Breast epithelium (tissue), 4 donors: ENCODE data around the gene PLEKHG4. TPM values are rescaled to one million over a fixed set of nuclear protein-coding genes. Genes with fewer than 3 reads are reported as not detected.

Source experiments
- DNase-seq, 2 donors: peaks; one replicate each; pipeline ENCODE4 v3.0.0-alpha.2; 2019; ENCODE audit warnings: low spot score in 2 of 2
- H3K27ac ChIP-seq, 2 donors: fragments of 200-600 bp; sonication (generic) in 1 of 2; one replicate each; pipeline ENCODE4 v1.5.1; 2016 to 2019; ENCODE audit warnings: mild to moderate bottlenecking in 1 of 2
- H3K27me3 ChIP-seq, 2 donors: fragments of 200-600 bp; sonication (generic) in 1 of 2; one replicate each; pipeline versions ENCODE4 v1.5.1 to v1.6.0; 2017 to 2019; ENCODE audit warnings: control low read depth in 1 of 2, mild to moderate bottlenecking in 1 of 2
- H3K36me3 ChIP-seq: fragments of 200-600 bp; one replicate; pipeline ENCODE4 v1.5.1; 2019
- H3K4me1 ChIP-seq, 2 donors: fragments of 200-600 bp; sonication (generic); one replicate each; pipeline ENCODE4 v1.5.1; 2016 to 2019; ENCODE audit warnings: control low read depth in 1 of 2
- H3K4me3 ChIP-seq, 3 donors: fragments of 200-600 bp; sonication (generic); 1 replicate in 2 of 3; 2 replicates in 1 of 3; pipeline ENCODE4 v1.5.1; 2016 to 2019; ENCODE audit warnings: mild to moderate bottlenecking in 3 of 3, moderate library complexity in 2 of 3
- H3K9me3 ChIP-seq, 2 donors: fragments of 200-600 bp; sonication (generic) in 1 of 2; one replicate each; pipeline ENCODE4 v1.5.1; 2016 to 2019; ENCODE audit warnings: control low read depth in 1 of 2
- CTCF ChIP-seq, 3 donors: fragments of 450-650 bp; IDR thresholded peaks; one replicate each; pipeline ENCODE4 v1.5.1; 2016 to 2017; ENCODE audit warnings: antibody characterized with exemption in 3 of 3, mild to moderate bottlenecking in 3 of 3, moderate library complexity in 3 of 3
- POLR2A ChIP-seq: fragments of 450-650 bp; IDR thresholded peaks from one replicate; pipeline ENCODE4 v1.6.1; 2016; ENCODE audit warnings: antibody characterized with exemption, mild to moderate bottlenecking, moderate library complexity
- POLR2AphosphoS5 ChIP-seq, 3 donors: sonication (generic); formaldehyde crosslinking; IDR thresholded peaks; one replicate each; pipeline ENCODE4 v1.6.1; 2017; ENCODE audit warnings: antibody characterized with exemption in 3 of 3
- intact Hi-C: fragments of 100-400 bp; cut with DNase I; formaldehyde crosslinking; loops from one replicate; pipeline ENCODE4 v1.15.1; 2023; ENCODE audit warnings: low total_unique reads
- total RNA-seq, 3 donors: library from RNA; depleted of rRNA; stranded (reverse); fragments of >200 nt; gene quantifications; one replicate each; pipeline ENCODE4 v1.1.0, GENCODE V29; 2016

Gene PLEKHG4
- total RNA-seq, 3 donors from 2014 or later, result 15.0 to 26.2 (median 19.8) TPM

DNA sequence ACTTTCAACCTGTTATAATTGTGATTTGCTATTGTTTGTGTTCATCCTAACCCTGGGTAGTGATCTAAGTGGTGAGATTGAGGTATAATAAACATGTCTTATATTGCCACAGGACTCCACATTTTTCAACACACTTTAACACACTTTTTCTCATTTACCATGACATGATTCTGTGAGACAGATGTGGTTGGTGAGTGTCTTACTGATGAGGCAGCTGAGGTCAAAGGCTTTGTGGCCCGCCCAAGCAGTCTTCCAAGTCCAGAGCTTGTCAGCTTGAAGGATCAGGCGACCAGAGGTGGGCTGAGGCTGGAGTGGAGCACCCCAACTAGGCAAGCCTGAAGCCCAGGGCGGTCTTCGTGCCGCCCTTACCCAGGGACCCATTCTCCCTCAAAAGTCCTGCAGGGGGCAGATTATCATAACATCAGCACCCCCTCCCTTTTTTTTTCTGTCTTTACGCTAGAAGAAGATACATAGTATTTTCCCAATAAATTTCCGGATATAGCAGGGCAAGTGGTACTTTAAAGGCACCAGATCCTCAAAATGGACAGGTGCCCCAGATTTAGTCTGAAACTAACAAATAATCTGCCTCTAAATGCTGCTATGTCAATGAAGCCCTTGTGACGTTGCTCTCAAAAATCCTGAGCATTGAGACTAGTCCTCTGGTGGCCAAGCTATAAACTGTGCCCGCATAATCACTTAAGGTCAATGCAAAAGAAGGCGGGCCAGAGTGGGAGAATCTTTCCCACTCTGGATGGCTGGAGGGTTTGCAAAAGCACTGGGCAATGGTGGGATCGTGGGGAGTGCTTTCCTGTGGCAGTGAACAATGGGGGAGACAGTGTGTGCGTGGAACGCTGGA, 26.1 kb downstream of the PLEKHG4 start:
- Histone ChIP-seq H3K27me3 (no peaks in the 10 kb centered on the region), H3K4me1 (no peaks in the 10 kb centered on the region), H3K27ac (no peak overlapping the region), H3K4me3 (no peak overlapping the region), H3K36me3 (no peaks in the 10 kb centered on the region), H3K9me3 (no peaks in the 10 kb centered on the region)
- intact Hi-C loops, result no loop called here
- DNase-seq, result no peak
- TF ChIP-seq POLR2A (no peak), POLR2AphosphoS5 (IDR thresholded peaks at IDR 0.05) (no peak), CTCF (IDR thresholded peaks at IDR 0.05) (no peak)

DNA sequence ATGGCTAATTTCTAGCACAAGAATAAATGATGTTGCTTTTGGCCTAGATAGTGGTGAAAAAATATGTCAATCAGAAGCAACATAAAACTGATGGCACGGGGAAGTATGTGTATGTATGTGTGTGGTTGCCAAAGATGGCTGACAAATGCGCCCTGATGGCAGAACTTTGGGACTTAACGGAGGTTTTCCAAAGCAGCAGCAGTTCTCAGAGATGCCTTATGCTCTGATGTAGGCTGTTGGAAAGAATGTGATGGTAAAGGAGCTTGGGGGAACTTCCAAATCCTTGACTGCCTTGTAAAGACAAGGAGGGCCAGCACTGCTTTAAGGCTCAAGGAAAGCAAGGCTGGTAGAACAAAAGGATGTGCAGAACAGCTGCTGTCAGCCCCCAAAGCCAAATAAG, 31.2 kb downstream of the PLEKHG4 start:
- H3K4me1 ChIP-seq, result no peaks in the 10 kb centered on the region
- H3K4me3 ChIP-seq, result no peak overlapping the region
- H3K27me3 ChIP-seq, result no peaks in the 10 kb centered on the region
- no peaks in the 10 kb centered on the region for H3K9me3 ChIP-seq
- intact Hi-C loops, result no loop called here
- no peaks in the 10 kb centered on the region for H3K36me3 ChIP-seq
- DNase-seq, result no peak
- TF ChIP-seq POLR2A (no peak), CTCF (IDR thresholded peaks at IDR 0.05) (no peak), POLR2AphosphoS5 (IDR thresholded peaks at IDR 0.05) (no peak)
- no peak overlapping the region for H3K27ac ChIP-seq

DNA sequence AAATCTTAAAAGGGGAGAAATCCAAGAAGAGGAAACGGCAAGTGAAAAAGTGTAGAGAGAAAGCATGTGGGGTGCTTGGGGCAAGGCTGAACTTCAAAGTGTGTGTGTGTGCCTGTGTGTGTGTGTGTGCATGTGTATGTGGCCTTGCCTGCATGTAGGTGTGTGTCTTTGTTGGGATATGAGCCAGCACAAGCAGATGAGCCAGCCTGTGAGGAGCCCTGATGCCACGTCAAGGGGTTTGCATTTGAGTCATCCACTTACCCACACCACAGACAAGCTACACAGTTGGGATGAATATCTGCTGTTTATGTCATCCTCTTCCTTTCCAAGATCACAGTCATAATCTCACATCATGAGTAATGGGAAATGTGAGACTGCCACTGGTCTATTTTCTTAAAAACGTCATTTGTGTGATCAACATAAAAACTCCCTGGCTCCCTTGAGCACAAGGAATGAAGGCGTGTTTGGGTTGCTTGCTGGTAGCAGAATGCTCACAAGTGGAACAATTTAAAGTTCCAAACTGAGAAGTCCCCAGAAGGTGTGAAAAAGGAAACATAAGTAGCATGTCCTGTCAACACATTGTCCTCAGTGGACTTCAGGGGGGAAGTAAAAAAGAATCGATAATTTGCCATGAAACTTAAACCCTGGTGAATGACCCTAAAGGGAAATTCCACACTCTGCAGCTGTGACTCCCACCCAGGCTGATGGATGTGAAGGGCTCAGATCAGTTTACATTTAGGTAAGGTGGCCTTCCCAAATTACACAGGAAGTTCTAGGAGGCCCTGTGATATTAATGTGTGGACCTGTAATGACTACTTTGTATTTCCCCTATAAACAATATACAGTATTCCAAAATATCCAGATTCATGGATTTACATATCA, 32.5 kb downstream of the PLEKHG4 start:
- no peak overlapping the region for H3K27ac ChIP-seq

DNA sequence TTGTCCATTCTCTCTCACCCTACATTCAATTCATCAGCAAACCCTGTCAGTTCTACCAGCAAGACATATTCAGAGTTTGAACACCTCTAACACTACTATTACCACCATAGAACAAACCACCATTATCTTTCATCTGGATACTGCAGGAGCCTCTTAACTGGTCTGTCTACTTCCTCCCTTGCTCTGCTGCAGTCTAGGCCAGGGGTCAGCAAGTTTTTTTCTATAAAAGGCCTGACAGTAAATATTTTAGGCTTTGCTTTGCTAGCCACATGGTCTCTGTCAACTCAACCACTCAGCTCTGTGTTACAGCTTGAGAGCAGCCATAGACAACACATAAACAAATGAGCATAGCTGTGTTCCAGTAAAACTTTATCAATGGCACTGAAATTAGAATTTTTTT, 33.4 kb downstream of the PLEKHG4 start:
- H3K27me3 ChIP-seq, result no peaks in the 10 kb centered on the region
- TF ChIP-seq CTCF (IDR thresholded peaks at IDR 0.05) (no peak), POLR2AphosphoS5 (IDR thresholded peaks at IDR 0.05) (no peak), POLR2A (no peak)
- no peaks in the 10 kb centered on the region for H3K4me1 ChIP-seq
- H3K36me3 ChIP-seq, result no peaks in the 10 kb centered on the region
- H3K27ac ChIP-seq, result no peak overlapping the region
- intact Hi-C loops, result no loop called here
- no peak overlapping the region for H3K4me3 ChIP-seq
- no peak for DNase-seq
- H3K9me3 ChIP-seq, result no peaks in the 10 kb centered on the region

More for the DNA sequence above, 32.5 kb downstream of the PLEKHG4 start:
- intact Hi-C loops, result no loop called here
- Histone ChIP-seq H3K4me1 (no peaks in the 10 kb centered on the region), H3K4me3 (no peak overlapping the region), H3K9me3 (no peaks in the 10 kb centered on the region), H3K27me3 (no peaks in the 10 kb centered on the region), H3K36me3 (no peaks in the 10 kb centered on the region)
- TF ChIP-seq POLR2AphosphoS5 (IDR thresholded peaks at IDR 0.05) (no peak), CTCF (IDR thresholded peaks at IDR 0.05) (no peak), POLR2A (no peak)
- DNase-seq, result no peak

DNA sequence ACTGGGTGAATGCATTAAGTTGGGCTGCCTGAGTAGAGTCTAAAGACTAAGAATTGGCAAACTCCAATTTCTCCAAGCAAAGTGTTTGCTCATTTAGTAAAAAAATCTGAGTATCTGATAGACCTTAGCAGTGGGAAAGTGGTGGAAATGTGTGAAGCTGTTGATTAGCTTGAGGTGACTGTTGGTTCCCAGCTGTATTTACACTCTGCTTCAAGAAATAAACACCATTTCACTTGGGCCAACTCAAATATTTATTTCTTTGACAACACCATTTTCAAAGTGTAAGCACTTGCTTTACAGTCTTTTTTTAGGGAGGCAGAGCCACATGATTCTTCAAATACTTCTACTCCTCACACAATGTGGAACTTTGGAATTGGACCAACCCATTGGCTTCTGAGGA, 38.5 kb downstream of the PLEKHG4 start:
- Histone ChIP-seq H3K9me3 (no peaks in the 10 kb centered on the region), H3K27ac (no peak overlapping the region), H3K4me3 (no peak overlapping the region), H3K4me1 (no peaks in the 10 kb centered on the region), H3K36me3 (no peaks in the 10 kb centered on the region), H3K27me3 (no peaks in the 10 kb centered on the region)
- TF ChIP-seq POLR2A (no peak), CTCF (IDR thresholded peaks at IDR 0.05) (no peak)
- intact Hi-C loops, result no loop called here
- DNase-seq, result no peak
